PC-3 (cell line): ENCODE measurements around the gene RASAL1.

Experiments used
- CTCF ChIP-seq: fragments of 300-600 bp; sonication (generic); conservative IDR thresholded peaks from 2 replicates; pipeline ENCODE4 v1.5.1; 2017; ENCODE audit warnings: antibody characterized with exemption, low read depth, mild to moderate bottlenecking, low read length
- EZH2 ChIP-seq: fragments of 300-600 bp; sonication (generic); IDR thresholded peaks from one replicate; pipeline ENCODE4 v1.6.1; 2017; ENCODE audit warnings: antibody characterized with exemption, mild to moderate bottlenecking, low read length; ENCODE audit not compliant: unreplicated experiment
- EZH2phosphoT487 ChIP-seq: fragments of 300-600 bp; sonication (generic); IDR thresholded peaks from 2 replicates; pipeline ENCODE4 v1.6.1; 2018; ENCODE audit warnings: mild to moderate bottlenecking, antibody characterized with exemption, low read length, borderline replicate concordance

DNA sequence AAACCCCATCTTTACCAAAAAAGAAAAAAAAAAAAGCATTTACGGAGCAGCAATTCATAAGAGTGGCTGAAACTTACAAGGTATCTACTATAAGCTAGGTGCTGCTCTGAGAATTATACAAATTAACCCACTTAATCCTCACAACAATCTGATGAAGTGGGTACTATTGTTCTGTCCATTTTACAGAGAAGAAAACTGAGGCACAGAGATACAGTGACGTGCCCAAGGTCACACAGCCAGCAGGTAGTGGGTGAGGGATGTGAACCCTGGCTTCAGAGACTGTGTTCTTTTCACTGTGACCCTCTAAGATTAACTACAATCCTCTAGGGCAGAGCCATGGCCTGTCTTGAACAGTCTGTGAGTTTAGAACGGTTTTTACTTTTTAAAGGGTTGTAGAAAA, 46.4 kb upstream of the RASAL1 start:
- no peak for TF ChIP-seq CTCF
- TF ChIP-seq EZH2 = no peak
- no peak for TF ChIP-seq EZH2phosphoT487
